ENCODE data around the gene SKAP1. TPM values are rescaled to one million over a fixed set of nuclear protein-coding genes. Genes with fewer than 3 reads are reported as not detected.

The SKAP1 gene
- polyA plus RNA-seq, 3 donors: 0.13 to 1.0 (median 0.52) TPM

DNA sequence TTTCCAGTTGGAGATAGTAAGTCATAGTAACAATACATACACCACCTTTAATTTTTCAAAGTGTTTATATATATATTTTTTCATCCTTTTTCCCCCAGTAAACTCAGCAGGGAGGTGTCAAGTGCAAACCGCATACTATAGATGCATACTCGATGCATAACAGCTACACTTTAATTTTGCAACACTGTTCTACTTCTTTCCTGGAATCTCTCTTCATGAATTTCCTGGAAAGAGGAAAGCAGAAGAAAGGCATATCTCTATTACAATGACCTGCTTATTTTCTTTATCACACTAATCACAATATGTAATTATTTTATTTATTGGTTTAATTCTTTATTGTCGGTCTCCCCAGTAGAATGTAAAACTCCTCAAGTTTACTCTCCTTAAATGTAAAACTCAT lies 182.4 kb downstream of the SKAP1 start:
- H2AFZ ChIP-seq (ENCODE audit: insufficient read depth, low read depth, low read length, poor library complexity, severe bottlenecking): no peak overlapping the region
- H3K9ac ChIP-seq (ENCODE audit: insufficient read depth, low read length, poor library complexity, severe bottlenecking): no peak overlapping the region
- no peaks in the 10 kb centered on the region for H4K20me1 ChIP-seq (ENCODE audit: insufficient read depth, low read length)
- no peak overlapping the region for H3K4me2 ChIP-seq (replicated peaks; ENCODE audit: extremely low read depth, low read length, poor library complexity, severe bottlenecking)
- Mint-ChIP-seq H3K36me3 (no peaks in the 10 kb centered on the region), H3K27ac (no peak overlapping the region), H3K4me3 (no peak overlapping the region), H3K27me3 (ENCODE audit: low read depth in 3 of 3) (peaks cover 0 to 5% (median 2%) of the 10 kb centered on the region in 3 donors), H3K9me3 (no peaks in the 10 kb centered on the region), H3K4me1 (peaks cover 10% of the 10 kb centered on the region)
- peaks cover 5 to 9% of the 10 kb centered on the region in 2 donors for H3K4me1 ChIP-seq (ENCODE audit: control insufficient read depth in 1 of 2, insufficient read depth in 2 of 2, low read length in 2 of 2)
- DNase-seq: no peak
- intact Hi-C loops (cut with micrococcal nuclease): no loop called here
- TF ChIP-seq, protein P1, sequence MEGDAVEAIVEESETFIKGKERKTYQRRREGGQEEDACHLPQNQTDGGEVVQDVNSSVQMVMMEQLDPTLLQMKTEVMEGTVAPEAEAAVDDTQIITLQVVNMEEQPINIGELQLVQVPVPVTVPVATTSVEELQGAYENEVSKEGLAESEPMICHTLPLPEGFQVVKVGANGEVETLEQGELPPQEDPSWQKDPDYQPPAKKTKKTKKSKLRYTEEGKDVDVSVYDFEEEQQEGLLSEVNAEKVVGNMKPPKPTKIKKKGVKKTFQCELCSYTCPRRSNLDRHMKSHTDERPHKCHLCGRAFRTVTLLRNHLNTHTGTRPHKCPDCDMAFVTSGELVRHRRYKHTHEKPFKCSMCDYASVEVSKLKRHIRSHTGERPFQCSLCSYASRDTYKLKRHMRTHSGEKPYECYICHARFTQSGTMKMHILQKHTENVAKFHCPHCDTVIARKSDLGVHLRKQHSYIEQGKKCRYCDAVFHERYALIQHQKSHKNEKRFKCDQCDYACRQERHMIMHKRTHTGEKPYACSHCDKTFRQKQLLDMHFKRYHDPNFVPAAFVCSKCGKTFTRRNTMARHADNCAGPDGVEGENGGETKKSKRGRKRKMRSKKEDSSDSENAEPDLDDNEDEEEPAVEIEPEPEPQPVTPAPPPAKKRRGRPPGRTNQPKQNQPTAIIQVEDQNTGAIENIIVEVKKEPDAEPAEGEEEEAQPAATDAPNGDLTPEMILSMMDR (IDR thresholded peaks at IDR 0.05): no peak
- no peaks in the 10 kb centered on the region for H3K36me3 ChIP-seq (replicated peaks in 1 of 2; ENCODE audit: control insufficient read depth in 1 of 2, insufficient read depth in 2 of 2, low read length in 2 of 2)
- H3K9me3 ChIP-seq (replicated peaks in 1 of 2; ENCODE audit: control insufficient read depth in 1 of 2, insufficient read depth in 1 of 2, low read length in 2 of 2): no peaks in the 10 kb centered on the region
- no peaks in the 10 kb centered on the region for H3K79me2 ChIP-seq (ENCODE audit: insufficient read depth, low read length)
- no peak overlapping the region for H3K27ac ChIP-seq (ENCODE audit: low read depth in 1 of 2, low read length in 2 of 2)
- no peak overlapping the region for H3K4me3 ChIP-seq (replicated peaks in 1 of 3; ENCODE audit: low read depth in 2 of 3, low read length in 3 of 3)
- no CpG with 5 or more reads among the region's 3 CpGs for WGBS (ENCODE audit: insufficient coverage)
- H3K27me3 ChIP-seq (ENCODE audit: control insufficient read depth in 2 of 2, insufficient read depth in 2 of 2, low read length in 2 of 2): peaks cover 0 to 2% of the 10 kb centered on the region in 2 donors

DNA sequence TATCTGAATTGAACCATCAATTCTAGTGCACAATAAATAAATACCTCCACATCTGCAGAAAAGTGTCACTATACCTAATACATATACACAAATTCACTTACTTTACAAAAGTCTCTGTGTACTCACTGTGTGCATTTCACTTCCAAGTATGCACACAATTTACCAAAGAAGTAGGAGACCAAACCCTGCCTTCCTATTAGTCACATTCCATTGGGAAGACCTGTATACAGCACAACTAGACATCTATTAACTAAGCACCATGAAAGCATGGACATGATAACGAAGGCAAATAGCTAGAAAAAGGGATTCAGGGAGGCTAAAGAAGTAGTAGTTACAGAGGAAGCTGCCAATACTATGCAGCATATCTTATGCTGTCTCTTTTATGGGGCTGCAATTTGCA lies 183.0 kb downstream of the SKAP1 start:
- peaks cover 0 to 2% of the 10 kb centered on the region in 2 donors for H3K27me3 ChIP-seq (ENCODE audit: control insufficient read depth in 2 of 2, insufficient read depth in 2 of 2, low read length in 2 of 2)
- intact Hi-C loops (cut with micrococcal nuclease): no loop called here

More for the DNA sequence above, 183.0 kb downstream of the SKAP1 start:
- Mint-ChIP-seq H3K4me3 (no peak overlapping the region), H3K4me1 (peaks cover 10% of the 10 kb centered on the region), H3K36me3 (no peaks in the 10 kb centered on the region), H3K27me3 (ENCODE audit: low read depth in 3 of 3) (peaks cover 0 to 2% (median 2%) of the 10 kb centered on the region in 3 donors), H3K9me3 (no peaks in the 10 kb centered on the region), H3K27ac (no peak overlapping the region)
- TF ChIP-seq, protein P1 (IDR thresholded peaks at IDR 0.05): no peak
- Histone ChIP-seq H3K79me2 (ENCODE audit: insufficient read depth, low read length) (no peaks in the 10 kb centered on the region), H3K4me3 (replicated peaks in 1 of 3; ENCODE audit: low read depth in 2 of 3, low read length in 3 of 3) (no peak overlapping the region), H2AFZ (ENCODE audit: insufficient read depth, low read depth, low read length, poor library complexity, severe bottlenecking) (no peak overlapping the region), H3K27ac (ENCODE audit: low read depth in 1 of 2, low read length in 2 of 2) (no peak overlapping the region), H3K9me3 (replicated peaks in 1 of 2; ENCODE audit: control insufficient read depth in 1 of 2, insufficient read depth in 1 of 2, low read length in 2 of 2) (no peaks in the 10 kb centered on the region), H4K20me1 (ENCODE audit: insufficient read depth, low read length) (no peaks in the 10 kb centered on the region), H3K4me1 (ENCODE audit: control insufficient read depth in 1 of 2, insufficient read depth in 2 of 2, low read length in 2 of 2) (peaks cover 5 to 9% of the 10 kb centered on the region in 2 donors), H3K36me3 (replicated peaks in 1 of 2; ENCODE audit: control insufficient read depth in 1 of 2, insufficient read depth in 2 of 2, low read length in 2 of 2) (no peaks in the 10 kb centered on the region), H3K9ac (ENCODE audit: insufficient read depth, low read length, poor library complexity, severe bottlenecking) (no peak overlapping the region), H3K4me2 (replicated peaks; ENCODE audit: extremely low read depth, low read length, poor library complexity, severe bottlenecking) (no peak overlapping the region)
- no CpG with 5 or more reads among the region's 1 CpG for WGBS (ENCODE audit: insufficient coverage)
- DNase-seq: no peak
